H1 (cell line): ENCODE data around the gene PDE4D. TPM values are rescaled to one million over a fixed set of nuclear protein-coding genes. Genes with fewer than 3 reads are reported as not detected.

Experiments
- CTCF ChIA-PET: fragments of 300-600 bp; sonication (Branson Sonifier 250); formaldehyde crosslinking; loops from one replicate; lab custom pipeline; 2021; ENCODE audit not compliant: partially characterized antibody; lab: Charles Lee
- POLR2A ChIA-PET: fragments of 300-600 bp; sonication (Branson Sonifier 250); formaldehyde crosslinking; loops from one replicate; lab custom pipeline; 2021; ENCODE audit warnings: inconsistent platforms; ENCODE audit not compliant: partially characterized antibody; lab: Charles Lee
- DNase-seq, 2 experiments: peaks; one replicate each; pipeline versions ENCODE4 v3.0.0 to v3.0.0-alpha.2; 2010 to 2022; ENCODE audit warnings: low spot score in 2 of 2, low read depth in 1 of 2, mixed read lengths in 1 of 2
- FAIRE-seq: peaks from 2 replicates; lab custom pipeline; 2011; peaks lifted over from hg19 to GRCh38; lab: Jason Lieb, UNC
- H2AFZ ChIP-seq: 2 replicates; pipeline ENCODE4 v1.8.1; 2012; ENCODE audit warnings: low read length, inconsistent platforms
- H2AK5ac ChIP-seq: 2 replicates; pipeline ENCODE4 v1.6.1; 2013; ENCODE audit warnings: low read depth, low read length
- H2BK120ac ChIP-seq: replicated peaks from 2 replicates; pipeline ENCODE3; 2013; ENCODE audit warnings: low read depth, low read length, inconsistent platforms
- H2BK12ac ChIP-seq: 2 replicates; pipeline ENCODE4 v1.6.1; 2013; ENCODE audit warnings: low read depth, low read length
- H2BK15ac ChIP-seq: 2 replicates; pipeline ENCODE4 v1.6.1; 2013; ENCODE audit warnings: low read length
- H2BK20ac ChIP-seq: 2 replicates; pipeline ENCODE4 v1.6.1; 2013; ENCODE audit warnings: low read length
- H2BK5ac ChIP-seq: 2 replicates; pipeline ENCODE4 v1.6.1; 2013; ENCODE audit warnings: low read depth, low read length
- H3K14ac ChIP-seq: 2 replicates; pipeline ENCODE4 v1.6.1; 2013; ENCODE audit warnings: inconsistent platforms; ENCODE audit not compliant: insufficient read length
- H3K18ac ChIP-seq: 2 replicates; pipeline ENCODE4 v1.6.1; 2013; ENCODE audit warnings: low read length; ENCODE audit errors: extremely low read depth
- H3K23ac ChIP-seq: 2 replicates; pipeline ENCODE4 v1.6.1; 2013; ENCODE audit warnings: inconsistent platforms; ENCODE audit not compliant: insufficient read length
- H3K23me2 ChIP-seq: 2 replicates; pipeline ENCODE4 v1.6.1; 2013; ENCODE audit warnings: low read depth, low read length
- H3K27ac ChIP-seq: 2 replicates; pipeline ENCODE4 v1.6.1; 2011; ENCODE audit warnings: low read depth, low read length, inconsistent platforms
- H3K27me3 ChIP-seq, 4 experiments: replicated peaks in 1 of 4; 1 replicate in 1 of 4; 2 replicates in 3 of 4; pipeline versions ENCODE4 v1.6.1 to v1.8.1; 2011 to 2013; ENCODE audit warnings: low read length in 3 of 4, mild to moderate bottlenecking in 3 of 4, inconsistent platforms in 2 of 4, mixed read lengths in 2 of 4, moderate library complexity in 1 of 4; ENCODE audit not compliant: control insufficient read depth in 3 of 4, insufficient read depth in 3 of 4; ENCODE audit errors: extremely low read depth in 1 of 4
- H3K36me3 ChIP-seq, 4 experiments: 2 replicates each; pipeline versions ENCODE4 v1.6.1 to v1.8.1; 2011 to 2013; ENCODE audit warnings: mild to moderate bottlenecking in 4 of 4, low read length in 3 of 4, moderate library complexity in 2 of 4, control low read depth in 1 of 4, inconsistent platforms in 1 of 4; ENCODE audit not compliant: insufficient read depth in 4 of 4, control insufficient read depth in 2 of 4
- H3K4ac ChIP-seq: replicated peaks from 2 replicates; pipeline ENCODE3; 2013; ENCODE audit warnings: low read length, low read depth, mixed read lengths, inconsistent platforms; ENCODE audit not compliant: insufficient read length
- H3K4me1 ChIP-seq, 4 experiments: replicated peaks in 1 of 4; 1 replicate in 1 of 4; 2 replicates in 3 of 4; pipeline versions ENCODE4 v1.6.1 to v1.8.1; 2011 to 2013; ENCODE audit warnings: low read length in 3 of 4, inconsistent platforms in 2 of 4, mixed read lengths in 1 of 4; ENCODE audit not compliant: insufficient read depth in 4 of 4, control insufficient read depth in 3 of 4
- H3K4me2 ChIP-seq, 2 experiments: 2 replicates each; pipeline versions ENCODE4 v1.6.1 to v1.8.1; 2011 to 2013; ENCODE audit warnings: low read depth in 2 of 2, low read length in 2 of 2, control low read depth in 1 of 2, inconsistent platforms in 1 of 2, mild to moderate bottlenecking in 1 of 2; ENCODE audit not compliant: insufficient read depth in 1 of 2
- H3K4me3 ChIP-seq, 4 experiments: fragments of 200-600, 300-600 bp in 1 of 4; sonication (generic), shearing (Covaris generic), sonication (Bioruptor Twin) in 1 of 4; 2 replicates each; pipeline versions ENCODE4 v1.5.1 to v1.8.1; 2011 to 2016; ENCODE audit warnings: low read length in 4 of 4, low read depth in 3 of 4, control low read depth in 2 of 4, inconsistent platforms in 2 of 4, mild to moderate bottlenecking in 2 of 4, mixed read lengths in 1 of 4, moderate library complexity in 1 of 4; ENCODE audit not compliant: insufficient read depth in 2 of 4; ENCODE audit errors: extremely low read depth in 1 of 4
- H3K56ac ChIP-seq: replicated peaks from 2 replicates; pipeline ENCODE3; 2013; ENCODE audit warnings: low read depth, mild to moderate bottlenecking, mixed read lengths, low read length, inconsistent platforms; ENCODE audit not compliant: insufficient read length
- H3K79me1 ChIP-seq: 2 replicates; pipeline ENCODE4 v1.6.1; 2013; ENCODE audit warnings: low read depth, low read length, control low read depth
- H3K79me2 ChIP-seq, 2 experiments: 2 replicates each; pipeline versions ENCODE4 v1.6.1 to v1.8.1; 2012 to 2013; ENCODE audit warnings: low read length in 2 of 2, mild to moderate bottlenecking in 2 of 2, inconsistent platforms in 1 of 2; ENCODE audit not compliant: insufficient read depth in 2 of 2, control insufficient read depth in 1 of 2
- H3K9ac ChIP-seq, 4 experiments: replicated peaks in 1 of 4; 1 replicate in 1 of 4; 2 replicates in 3 of 4; pipeline versions ENCODE4 v1.6.1 to v1.8.1; 2011 to 2013; ENCODE audit warnings: low read depth in 3 of 4, low read length in 3 of 4, control low read depth in 2 of 4, mild to moderate bottlenecking in 2 of 4, moderate library complexity in 2 of 4, inconsistent platforms in 1 of 4; ENCODE audit errors: extremely low read depth in 1 of 4
- H3K9me3 ChIP-seq, 2 experiments: 2 replicates each; pipeline versions ENCODE4 v1.6.1 to v1.8.1; 2012 to 2013; ENCODE audit warnings: mild to moderate bottlenecking in 2 of 2, moderate library complexity in 2 of 2, control low read depth in 1 of 2, inconsistent platforms in 1 of 2, low read depth in 1 of 2, low read length in 1 of 2, mixed read lengths in 1 of 2; ENCODE audit not compliant: insufficient read depth in 2 of 2
- H4K20me1 ChIP-seq, 2 experiments: replicated peaks in 1 of 2; 2 replicates each; pipeline versions ENCODE3 to v1.8.1; 2011 to 2013; ENCODE audit warnings: inconsistent platforms in 2 of 2, low read length in 2 of 2, mild to moderate bottlenecking in 1 of 2; ENCODE audit not compliant: insufficient read depth in 2 of 2, control insufficient read depth in 1 of 2
- H4K5ac ChIP-seq: 2 replicates; pipeline ENCODE4 v1.6.1; 2013; ENCODE audit warnings: low read length, low read depth, mixed read lengths, inconsistent platforms; ENCODE audit not compliant: insufficient read length
- H4K8ac ChIP-seq: 2 replicates; pipeline ENCODE4 v1.8.0; 2013; ENCODE audit warnings: mild to moderate bottlenecking, moderate library complexity, low read length, inconsistent platforms; ENCODE audit not compliant: insufficient read depth; ENCODE audit errors: extremely low read depth
- H4K91ac ChIP-seq: replicated peaks from 2 replicates; pipeline ENCODE3; 2013; ENCODE audit warnings: low read length, mixed read lengths, inconsistent platforms; ENCODE audit not compliant: insufficient read length
- WGBS, 2 experiments: shearing (Covaris generic) in 1 of 2; methylation state at CpG; one replicate each; pipeline versions ENCODE4 v1.1.6 to v1.1.7; 2013 to 2015; ENCODE audit warnings: low lambda C conversion rate in 2 of 2, mixed read lengths in 2 of 2, inconsistent platforms in 1 of 2, low coverage in 1 of 2, missing lambda C conversion rate in 1 of 2; ENCODE audit not compliant: insufficient replicate concordance in 2 of 2, insufficient coverage in 1 of 2, insufficient read length in 1 of 2; ENCODE audit errors: extremely low coverage in 1 of 2, missing lambda C conversion rate in 1 of 2; 5-methylcytosine and 5-hydroxymethylcytosine counted together
- polyA plus RNA-seq, 7 experiments: library from polyadenylated mRNA; depleted of rRNA in 3 of 7; stranded (reverse) in 5 of 7; unstranded in 2 of 7; fragments of >200 nt in 5 of 7; fragments of 200-250 nt in 2 of 7; gene quantifications; 1 replicate in 5 of 7; 2 replicates in 1 of 7; 4 replicates in 1 of 7; pipeline versions ENCODE4 v1.2.1 to v1.2.3, GENCODE V29; 2011 to 2013; ENCODE audit warnings: missing spikeins in 2 of 7, mixed read lengths in 2 of 7
- total RNA-seq: library from RNA; stranded (reverse); fragmentation: NEBNext Ultra II Directional; extraction: Animal tissue kit (Norgen Biotek cat#: 25700); gene quantifications from 2 replicates; pipeline ENCODE4 v1.2.1, GENCODE V29; 2021

Gene PDE4D
- total and polyA plus RNA-seq, 2 of the 8 experiments (the other 6 are each of a cell fraction or from before 2014, with no cell fraction given): 2.3 to 3.7 TPM

- Histone ChIP-seq H3K9me3 (no peaks in the 10 kb centered on the region), H3K36me3 (no peaks in the 10 kb centered on the region), H2BK15ac (no peak overlapping the region), H2BK5ac (no peak overlapping the region), H2BK20ac (no peak overlapping the region), H3K79me1 (no peaks in the 10 kb centered on the region), H2AK5ac (no peak overlapping the region), H3K23me2 (no peaks in the 10 kb centered on the region), H3K4me1 (no peaks in the 10 kb centered on the region), H4K8ac (no peak overlapping the region), H4K5ac (no peak overlapping the region), H3K27me3 (no peaks in the 10 kb centered on the region), H3K14ac (no peak overlapping the region), H3K23ac (no peak overlapping the region), H2AFZ (no peak overlapping the region), H2BK120ac (no peak overlapping the region), H3K27ac (no peak overlapping the region), H2BK12ac (no peak overlapping the region), H4K91ac (no peak overlapping the region), H3K4me3 (no peak overlapping the region), H3K18ac (no peak overlapping the region), H3K79me2 (no peaks in the 10 kb centered on the region), H3K4me2 (no peak overlapping the region), H4K20me1 (no peaks in the 10 kb centered on the region), H3K9ac (no peak overlapping the region), H3K56ac (no peak overlapping the region), H3K4ac (no peak overlapping the region)
- ChIA-PET CTCF (interaction anchor here (0.6 to 5.2 kb wide), 34 partner anchors 9 to 303 kb away, joined by 3 to 45 read pairs (median 4); no protein-coding TSS in a partner anchor), POLR2A (interaction anchor here (1.3 kb wide), 1 partner anchor 135 kb away, joined by 4 read pairs; no protein-coding TSS in a partner anchor)
- 54% methylated on average over 5 of the region's 5 CpGs; no CpG with 5 or more reads in 1 of the 2 experiments for WGBS, 2 experiments
- FAIRE-seq (no peak), DNase-seq (no peak)
Observed at GRCh38 chr5:59174248-59174844, 719.2 kb downstream of the PDE4D start.
